HepG2 (cell line): Measurements from ENCODE around the gene ST6GALNAC6. TPM values are rescaled to one million over a fixed set of nuclear protein-coding genes. Genes with fewer than 3 reads are reported as not detected.

Experiments used
- ATAC-seq: fragments of 200-7000 bp; cut with Tn5 transposase; 3 replicates; pipeline ENCODE4 v1.9.1; 2020; ENCODE audit warnings: mild to moderate bottlenecking, moderate library complexity
- BruUV-seq: library from RNA; stranded (reverse); fragments of 400-500 nt; replicated peaks from 2 replicates; lab custom pipeline; 2021; lab: Mats Ljungman, UMichigan
- CTCF ChIA-PET: fragments of 300-600 bp; formaldehyde crosslinking; extraction: SDS; loops from one replicate; lab custom pipeline; 2021; ENCODE audit warnings: low total read pairs, inconsistent platforms, low intra/inter-chr PET ratio; lab: Yijun Ruan, JAX
- POLR2A ChIA-PET: fragments of 350-600 bp; sonication (Branson Sonifier 250); formaldehyde crosslinking; loops from one replicate; lab custom pipeline; 2020; ENCODE audit warnings: antibody characterized with exemption, inconsistent platforms; lab: Yijun Ruan, JAX
- DNase-seq: peaks from one replicate; pipeline ENCODE4 v3.0.0-alpha.2; 2015; ENCODE audit warnings: low spot score
- FAIRE-seq: peaks from 3 replicates; lab custom pipeline; 2011; peaks lifted over from hg19 to GRCh38; lab: Jason Lieb, UNC
- H2AFZ ChIP-seq: one replicate; pipeline ENCODE4 v1.6.1; 2011; ENCODE audit warnings: low read length, inconsistent platforms
- H3K27ac ChIP-seq: fragments of 300-600 bp; 3 replicates; pipeline ENCODE4 v1.8.0; 2011; ENCODE audit warnings: mixed run types, mild to moderate bottlenecking, mixed read lengths, low read length, inconsistent platforms; ENCODE audit not compliant: insufficient read depth; ENCODE audit errors: extremely low read length
- H3K27me3 ChIP-seq, 2 experiments: fragments of 200-600 bp in 1 of 2; 2 replicates in 1 of 2; 3 replicates in 1 of 2; pipeline versions ENCODE4 v1.6.0 to v1.8.0; 2011; ENCODE audit warnings: low read length in 2 of 2, mild to moderate bottlenecking in 2 of 2, moderate library complexity in 2 of 2, inconsistent platforms in 1 of 2; ENCODE audit not compliant: insufficient read depth in 2 of 2, control insufficient read depth in 1 of 2
- H3K36me3 ChIP-seq, 2 experiments: fragments of 200-600 bp in 1 of 2; replicated peaks in 1 of 2; 2 replicates in 1 of 2; 3 replicates in 1 of 2; pipeline versions ENCODE4 v1.5.1 to v1.8.0; 2011; ENCODE audit warnings: low read length in 2 of 2, inconsistent platforms in 1 of 2; ENCODE audit not compliant: insufficient read depth in 2 of 2, control insufficient read depth in 1 of 2
- H3K4me1 ChIP-seq: 2 replicates; pipeline ENCODE4 v1.5.1; 2012; ENCODE audit warnings: low read length, inconsistent platforms; ENCODE audit not compliant: insufficient read depth
- H3K4me2 ChIP-seq: 2 replicates; pipeline ENCODE4 v1.6.0; 2011; ENCODE audit warnings: low read depth, low read length, inconsistent platforms
- H3K4me3 ChIP-seq, 3 experiments: fragments of 200-600 bp in 1 of 3; sonication (generic), shearing (Covaris generic) in 1 of 3; replicated peaks in 1 of 3; 2 replicates each; pipeline ENCODE4 v1.5.1; 2011 to 2016; ENCODE audit warnings: low read length in 3 of 3, inconsistent platforms in 2 of 3, low read depth in 2 of 3, mild to moderate bottlenecking in 2 of 3, control low read depth in 1 of 3, mixed read lengths in 1 of 3; ENCODE audit not compliant: insufficient read depth in 1 of 3
- H3K79me2 ChIP-seq: one replicate; pipeline ENCODE4 v1.6.1; 2011; ENCODE audit warnings: low read length, inconsistent platforms; ENCODE audit not compliant: insufficient read depth
- H3K9ac ChIP-seq: 2 replicates; pipeline ENCODE4 v1.6.0; 2011; ENCODE audit warnings: mild to moderate bottlenecking, low read depth, low read length, inconsistent platforms; ENCODE audit not compliant: insufficient read depth
- H3K9me3 ChIP-seq: 2 replicates; pipeline ENCODE4 v1.5.1; 2012; ENCODE audit warnings: mild to moderate bottlenecking, low read length
- H4K20me1 ChIP-seq: 2 replicates; pipeline ENCODE4 v1.6.0; 2011; ENCODE audit warnings: inconsistent platforms, mild to moderate bottlenecking, low read length, moderate library complexity; ENCODE audit not compliant: insufficient read depth
- CENPX ChIP-seq: sonication (generic); formaldehyde crosslinking; IDR thresholded peaks from 2 replicates; pipeline ENCODE4 v1.9.0; 2021; ENCODE audit warnings: mild to moderate bottlenecking, missing genetic modification reagents, moderate library complexity
- CTCF ChIP-seq: sonication (generic); formaldehyde crosslinking; IDR thresholded peaks from 2 replicates; pipeline ENCODE4 v1.5.0; 2020; ENCODE audit warnings: mild to moderate bottlenecking, missing genetic modification reagents, moderate library complexity
- DMAP1 ChIP-seq: IDR thresholded peaks from 2 replicates; pipeline ENCODE4 v1.6.1; 2016
- MAFF ChIP-seq: IDR thresholded peaks from 2 replicates; pipeline ENCODE4 v1.6.1; 2011; ENCODE audit warnings: low read depth, low read length, improper control_type of control experiment
- MIER3 ChIP-seq: IDR thresholded peaks from 2 replicates; pipeline ENCODE4 v1.6.1; 2016; ENCODE audit warnings: missing compliant biosample characterization, borderline replicate concordance
- SMYD3 ChIP-seq: sonication (generic); formaldehyde crosslinking; IDR thresholded peaks from 2 replicates; pipeline ENCODE4 v1.8.1; 2023; ENCODE audit warnings: mild to moderate bottlenecking, missing genetic modification reagents
- TIGD3 ChIP-seq: sonication (generic); formaldehyde crosslinking; IDR thresholded peaks from 2 replicates; pipeline ENCODE4 v1.5.1; 2020; ENCODE audit warnings: mild to moderate bottlenecking, missing genetic modification reagents, borderline replicate concordance
- ZNF350 ChIP-seq: sonication (generic); formaldehyde crosslinking; IDR thresholded peaks from 2 replicates; pipeline ENCODE4 v1.4.0; 2020; ENCODE audit warnings: mild to moderate bottlenecking, low read depth, missing genetic modification reagents, borderline replicate concordance
- WGBS: methylation state at CpG from one replicate; pipeline ENCODE4 v1.1.6; 2017; ENCODE audit warnings: low lambda C conversion rate; 5-methylcytosine and 5-hydroxymethylcytosine counted together
- in situ Hi-C: cut with HindIII; loops from 2 replicates; pipeline ENCODE4 v1.10.0; 2017; ENCODE audit warnings: low pct_unique_long_range_greater_than_20kb; ENCODE audit not compliant: extremely low pct_ligation_motif_present
- intact Hi-C: fragments of 100-400 bp; cut with micrococcal nuclease; formaldehyde crosslinking; loops from one replicate; pipeline ENCODE4 v1.10.0; 2022; ENCODE audit not compliant: unreplicated experiment
- polyA plus RNA-seq, 8 experiments: library from polyadenylated mRNA; depleted of rRNA in 3 of 8; stranded (reverse) in 7 of 8; unstranded in 1 of 8; fragments of >200 nt; fragmentation: Illumina TruSeq in 4 of 8; extraction: Trizol in 4 of 8; gene quantifications; 2 replicates each; pipeline versions ENCODE4 v1.2.1 to v1.2.3, GENCODE V29; 2011 to 2016; ENCODE audit warnings: low read depth in 4 of 8, missing spikeins in 1 of 8, mixed read lengths in 1 of 8; ENCODE audit not compliant: insufficient read depth in 1 of 8
- total RNA-seq, 5 experiments: library from RNA; depleted of rRNA; stranded (reverse); fragments of >200 nt; fragmentation: Illumina TruSeq; extraction: Trizol; gene quantifications; 2 replicates each; pipeline ENCODE4 v1.2.3, GENCODE V29; 2016; ENCODE audit warnings: low read depth in 1 of 5
- TF ChIP-seq, protein P1 (sequence below): sonication (generic); formaldehyde crosslinking; IDR thresholded peaks from 2 replicates; pipeline ENCODE4 v1.4.0; 2020; ENCODE audit warnings: missing genetic modification reagents
- TF ChIP-seq, protein P2 (sequence below): sonication (generic); formaldehyde crosslinking; IDR thresholded peaks from 2 replicates; pipeline ENCODE4 v1.4.0; 2020; ENCODE audit warnings: mild to moderate bottlenecking, missing genetic modification reagents

Gene ST6GALNAC6
- total and polyA plus RNA-seq, 2 of the 13 experiments (the other 11 are each of a cell fraction or from before 2014, with no cell fraction given), result 18.5 to 65.4 TPM

DNA sequence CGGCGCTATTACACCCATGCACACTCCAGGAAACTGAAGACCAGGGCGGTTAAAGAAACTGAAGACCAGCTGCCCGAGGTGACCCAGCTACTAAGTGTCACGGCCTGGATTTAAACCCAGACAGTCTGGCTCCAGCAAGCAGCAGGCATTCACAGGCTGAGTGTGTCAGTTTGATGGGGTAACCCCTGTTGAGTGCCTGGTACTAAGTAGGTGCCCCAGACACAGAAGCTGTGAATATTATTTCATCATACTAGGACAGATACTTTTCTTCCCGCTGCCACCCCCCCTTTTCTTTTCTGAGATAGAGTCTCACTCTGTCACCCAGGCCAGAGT is 52.3 kb downstream of the ST6GALNAC6 start:
- H2AFZ ChIP-seq, result no peak overlapping the region
- no peak for FAIRE-seq
- H3K27ac ChIP-seq, result no peak overlapping the region
- H3K9me3 ChIP-seq, result 0 out of 2 replicates have a peak, but pooled peaks cover 7% of the 10 kb centered on the region
- H3K27me3 ChIP-seq, result no peaks in the 10 kb centered on the region
- CTCF ChIA-PET, result no interaction called here
- no peak for TF ChIP-seq TIGD3 (CRISPR knock-in tag)
- TF ChIP-seq CTCF, result 0 out of 2 replicates have a peak, but pooled peaks have one; percentile 1
- peaks cover 82% of the 10 kb centered on the region for H3K4me1 ChIP-seq
- POLR2A ChIA-PET, result interaction anchor here (1.1 kb wide), 1 partner anchor 46 kb away, joined by 3 read pairs; no protein-coding TSS in a partner anchor
- 22% methylated on average over 4 of the region's 6 CpGs for WGBS
- no TSS peak for BruUV-seq
- no peaks in the 10 kb centered on the region for H4K20me1 ChIP-seq
- H3K36me3 ChIP-seq, result no peaks in the 10 kb centered on the region
- peak overlapping the region in 1 of 3 experiments; percentile 40; a peak in 1 of 6 replicates for H3K4me3 ChIP-seq
- H3K9ac ChIP-seq, result no peak overlapping the region
- peak overlapping the region; percentile 57 for H3K4me2 ChIP-seq
- no peak for DNase-seq
- intact Hi-C loops, result no loop called here
- ATAC-seq, result peak; percentile 44
- in situ Hi-C loops, result no loop called here
- H3K79me2 ChIP-seq, result no peaks in the 10 kb centered on the region

- 38% methylated on average over 11 of the region's 18 CpGs for WGBS
- H4K20me1 ChIP-seq, result no peaks in the 10 kb centered on the region
- no peaks in the 10 kb centered on the region for H3K79me2 ChIP-seq
- FAIRE-seq (no peak), ATAC-seq (peak; percentile 45), DNase-seq (no peak)
- H3K4me3 ChIP-seq, result peak overlapping the region in 1 of 3 experiments; percentile 40; a peak in 2 of 6 replicates
- no peaks in the 10 kb centered on the region for H3K36me3 ChIP-seq
- POLR2A ChIA-PET, result interaction anchor here (1.1 kb wide), 1 partner anchor 46 kb away, joined by 3 read pairs; no protein-coding TSS in a partner anchor
- BruUV-seq, result no TSS peak
- H3K4me2 ChIP-seq, result peak overlapping the region; percentile 57
- in situ Hi-C loops (no loop called here), intact Hi-C loops (no loop called here)
- H3K27ac ChIP-seq, result no peak overlapping the region
- CTCF ChIA-PET, result no interaction called here
- H3K27me3 ChIP-seq, result no peaks in the 10 kb centered on the region
- H3K4me1 ChIP-seq, result peaks cover 80% of the 10 kb centered on the region
- H3K9ac ChIP-seq, result peak overlapping the region; percentile 35; the same call in 1 of the 2 replicates
- no peak overlapping the region for H2AFZ ChIP-seq
- 0 out of 2 replicates have a peak, but pooled peaks cover 7% of the 10 kb centered on the region for H3K9me3 ChIP-seq
- TF ChIP-seq DMAP1 (no peak), MAFF (no peak), MIER3 (CRISPR knock-in tag) (no peak), SMYD3 (CRISPR knock-in tag) (no peak), CENPX (CRISPR knock-in tag) (no peak), ZNF350 (CRISPR knock-in tag) (no peak)
- TF ChIP-seq, protein P1, sequence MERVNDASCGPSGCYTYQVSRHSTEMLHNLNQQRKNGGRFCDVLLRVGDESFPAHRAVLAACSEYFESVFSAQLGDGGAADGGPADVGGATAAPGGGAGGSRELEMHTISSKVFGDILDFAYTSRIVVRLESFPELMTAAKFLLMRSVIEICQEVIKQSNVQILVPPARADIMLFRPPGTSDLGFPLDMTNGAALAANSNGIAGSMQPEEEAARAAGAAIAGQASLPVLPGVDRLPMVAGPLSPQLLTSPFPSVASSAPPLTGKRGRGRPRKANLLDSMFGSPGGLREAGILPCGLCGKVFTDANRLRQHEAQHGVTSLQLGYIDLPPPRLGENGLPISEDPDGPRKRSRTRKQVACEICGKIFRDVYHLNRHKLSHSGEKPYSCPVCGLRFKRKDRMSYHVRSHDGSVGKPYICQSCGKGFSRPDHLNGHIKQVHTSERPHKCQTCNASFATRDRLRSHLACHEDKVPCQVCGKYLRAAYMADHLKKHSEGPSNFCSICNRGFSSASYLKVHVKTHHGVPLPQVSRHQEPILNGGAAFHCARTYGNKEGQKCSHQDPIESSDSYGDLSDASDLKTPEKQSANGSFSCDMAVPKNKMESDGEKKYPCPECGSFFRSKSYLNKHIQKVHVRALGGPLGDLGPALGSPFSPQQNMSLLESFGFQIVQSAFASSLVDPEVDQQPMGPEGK (CRISPR knock-in tag), result peak; percentile 41
- TF ChIP-seq, protein P2, sequence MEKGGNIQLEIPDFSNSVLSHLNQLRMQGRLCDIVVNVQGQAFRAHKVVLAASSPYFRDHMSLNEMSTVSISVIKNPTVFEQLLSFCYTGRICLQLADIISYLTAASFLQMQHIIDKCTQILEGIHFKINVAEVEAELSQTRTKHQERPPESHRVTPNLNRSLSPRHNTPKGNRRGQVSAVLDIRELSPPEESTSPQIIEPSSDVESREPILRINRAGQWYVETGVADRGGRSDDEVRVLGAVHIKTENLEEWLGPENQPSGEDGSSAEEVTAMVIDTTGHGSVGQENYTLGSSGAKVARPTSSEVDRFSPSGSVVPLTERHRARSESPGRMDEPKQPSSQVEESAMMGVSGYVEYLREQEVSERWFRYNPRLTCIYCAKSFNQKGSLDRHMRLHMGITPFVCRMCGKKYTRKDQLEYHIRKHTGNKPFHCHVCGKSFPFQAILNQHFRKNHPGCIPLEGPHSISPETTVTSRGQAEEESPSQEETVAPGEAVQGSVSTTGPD, result no peak
Measured at GRCh38 chr9:127846443-127847177, 52.8 kb downstream of the ST6GALNAC6 start.
